H1 (cell line): ENCODE data around the gene ARHGAP10. TPM values are rescaled to one million over a fixed set of nuclear protein-coding genes. Genes with fewer than 3 reads are reported as not detected.

Experiments used
- CHD7 ChIP-seq: fragments of 300-600 bp; sonication (generic); IDR thresholded peaks from 2 replicates; pipeline ENCODE4 v1.7.1; 2012; ENCODE audit warnings: low read length, moderate library complexity, mild to moderate bottlenecking, inconsistent platforms; ENCODE audit not compliant: insufficient replicate concordance
- FOSL1 ChIP-seq: IDR thresholded peaks from 2 replicates; pipeline ENCODE4 v1.6.1; 2011; ENCODE audit warnings: mild to moderate bottlenecking, low read depth, low read length, moderate library complexity; ENCODE audit not compliant: insufficient read depth
- RBBP5 ChIP-seq: IDR thresholded peaks from 2 replicates; pipeline ENCODE4 v1.7.1; 2012; ENCODE audit warnings: low read depth, mild to moderate bottlenecking, inconsistent platforms, low read length, moderate library complexity, borderline replicate concordance
- polyA plus RNA-seq, 7 experiments: library from polyadenylated mRNA; depleted of rRNA in 3 of 7; stranded (reverse) in 5 of 7; unstranded in 2 of 7; fragments of >200 nt in 5 of 7; fragments of 200-250 nt in 2 of 7; gene quantifications; 1 replicate in 5 of 7; 2 replicates in 1 of 7; 4 replicates in 1 of 7; pipeline versions ENCODE4 v1.2.1 to v1.2.3, GENCODE V29; 2011 to 2013; ENCODE audit warnings: missing spikeins in 2 of 7, mixed read lengths in 2 of 7
- total RNA-seq: library from RNA; stranded (reverse); fragmentation: NEBNext Ultra II Directional; extraction: Animal tissue kit (Norgen Biotek cat#: 25700); gene quantifications from 2 replicates; pipeline ENCODE4 v1.2.1, GENCODE V29; 2021

Gene ARHGAP10
- total and polyA plus RNA-seq, 2 of the 8 experiments (the other 6 are each of a cell fraction or from before 2014, with no cell fraction given) = 3.7 to 6.1 TPM

- TF ChIP-seq CHD7 (no peak), RBBP5 (no peak), FOSL1 (no peak)
- TF ChIP-seq, all 59 proteins: peak for 0
These were observed 225.6 kb downstream of the ARHGAP10 start (continued) for GRCh38 chr4:147957446-147957845.
